Suprapubic skin (tissue), 3 donors: ENCODE results near the gene LAMA5.

Experiments used
- CTCF ChIP-seq, 2 donors: fragments of 200-600 bp in 1 of 2; fragments of 450-650 bp in 1 of 2; sonication (generic) in 1 of 2; IDR thresholded peaks; one replicate each; pipeline ENCODE4 v1.5.1; 2016 to 2019; ENCODE audit warnings: antibody characterized with exemption in 2 of 2, mild to moderate bottlenecking in 1 of 2, moderate library complexity in 1 of 2
- EP300 ChIP-seq: sonication (generic); formaldehyde crosslinking; IDR thresholded peaks from one replicate; pipeline ENCODE4 v1.6.1; 2017; ENCODE audit warnings: antibody characterized with exemption
- POLR2A ChIP-seq, 2 donors: fragments of 450-650 bp; IDR thresholded peaks; one replicate each; pipeline ENCODE4 v1.6.1; 2017; ENCODE audit warnings: antibody characterized with exemption in 2 of 2, mild to moderate bottlenecking in 2 of 2, moderate library complexity in 2 of 2

DNA sequence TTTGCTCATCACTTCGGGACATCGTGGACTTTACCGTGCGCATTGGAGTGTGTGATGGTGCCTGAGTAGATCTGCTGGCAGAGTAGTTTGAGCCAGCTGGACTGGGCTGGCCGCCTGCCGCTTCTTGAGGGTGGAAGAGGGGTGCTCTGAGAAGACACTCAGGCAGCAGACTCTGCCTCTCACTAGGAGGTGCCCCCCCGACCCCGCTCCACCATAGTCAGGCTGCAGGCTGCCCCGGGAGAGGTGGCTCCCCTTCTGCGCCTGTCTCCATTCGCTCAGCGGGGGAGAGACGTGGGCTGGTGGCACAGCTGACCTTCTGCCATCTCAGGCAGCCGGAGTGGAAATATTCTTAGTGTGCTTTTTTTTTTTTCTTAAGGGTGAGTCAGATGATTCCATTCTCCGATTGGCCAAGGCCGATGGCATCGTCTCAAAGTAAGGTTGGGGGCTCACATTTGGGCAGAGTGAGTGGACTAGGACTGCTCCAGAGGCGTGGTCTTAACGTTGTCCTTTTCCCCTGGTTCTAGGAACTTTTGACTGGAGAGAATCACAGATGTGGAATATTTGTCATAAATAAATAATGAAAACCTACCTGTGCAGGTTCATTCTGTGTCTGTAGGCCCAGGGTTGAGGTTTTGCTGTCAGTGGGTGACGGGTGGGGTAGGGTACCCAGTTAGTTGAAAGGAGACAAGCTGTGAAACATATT is 21.0 kb upstream of the LAMA5 start:
- no peak for TF ChIP-seq CTCF (IDR thresholded peaks at IDR 0.05)
- no peak for TF ChIP-seq POLR2A (IDR thresholded peaks at IDR 0.05)
- no peak for TF ChIP-seq EP300
